ENCODE results near the gene RHOT2.

RHOT2 gene

GRCh38 chr16:704047-704446 lies 36.1 kb downstream of the RHOT2 start:
- Histone ChIP-seq H3K4me3 (IDR thresholded peaks at IDR 0.05; ENCODE audit: insufficient read depth, low read depth, low read length) (no peak overlapping the region), H3K36me3 (ENCODE audit: insufficient read depth) (no peaks in the 10 kb centered on the region), H3K27ac (no peak overlapping the region), H4K20me1 (ENCODE audit: insufficient read depth) (no peaks in the 10 kb centered on the region), H2AFZ (ENCODE audit: low read depth) (no peak overlapping the region), H3K9ac (no peak overlapping the region), H3K4me2 (no peak overlapping the region), H3K4me1 (ENCODE audit: low read depth, poor library complexity, severe bottlenecking) (no peaks in the 10 kb centered on the region), H3K27me3 (ENCODE audit: insufficient read depth, low read depth) (peaks cover 88% of the 10 kb centered on the region), H3K79me2 (ENCODE audit: insufficient read depth, low read depth) (no peaks in the 10 kb centered on the region)
- no peak for TF ChIP-seq CTCF (conservative IDR thresholded peaks at IDR 0.05; ENCODE audit: low read depth, low read length)

- H3K4me1 ChIP-seq (ENCODE audit: low read depth, poor library complexity, severe bottlenecking) = peaks cover 2% of the 10 kb centered on the region
- no peak overlapping the region for H3K9ac ChIP-seq
- no peak overlapping the region for H3K4me2 ChIP-seq
- peaks cover 88% of the 10 kb centered on the region for H3K27me3 ChIP-seq (ENCODE audit: insufficient read depth, low read depth)
- H2AFZ ChIP-seq (ENCODE audit: low read depth) = no peak overlapping the region
- H3K27ac ChIP-seq = no peak overlapping the region
- H4K20me1 ChIP-seq (ENCODE audit: insufficient read depth) = no peaks in the 10 kb centered on the region
- no peaks in the 10 kb centered on the region for H3K36me3 ChIP-seq (ENCODE audit: insufficient read depth)
- H3K79me2 ChIP-seq (ENCODE audit: insufficient read depth, low read depth) = no peaks in the 10 kb centered on the region
- H3K4me3 ChIP-seq (IDR thresholded peaks at IDR 0.05; ENCODE audit: insufficient read depth, low read depth, low read length) = no peak overlapping the region
- no peak for TF ChIP-seq CTCF (conservative IDR thresholded peaks at IDR 0.05; ENCODE audit: low read depth, low read length)
Observed at GRCh38 chr16:704552-705380, 36.8 kb downstream of the RHOT2 start.

- no peaks in the 10 kb centered on the region for H4K20me1 ChIP-seq (ENCODE audit: insufficient read depth)
- H3K27me3 ChIP-seq (ENCODE audit: insufficient read depth, low read depth) = peaks cover 88% of the 10 kb centered on the region
- H3K79me2 ChIP-seq (ENCODE audit: insufficient read depth, low read depth) = no peaks in the 10 kb centered on the region
- H3K9ac ChIP-seq = no peak within 1 kb of the TSS
- H3K27ac ChIP-seq = no peak within 1 kb of the TSS
- no peaks in the 10 kb centered on the region for H3K36me3 ChIP-seq (ENCODE audit: insufficient read depth)
- TF ChIP-seq CTCF (conservative IDR thresholded peaks at IDR 0.05; ENCODE audit: low read depth, low read length) = no peak
- no peak within 1 kb of the TSS for H3K4me2 ChIP-seq
- no peak within 1 kb of the TSS for H3K4me3 ChIP-seq (IDR thresholded peaks at IDR 0.05; ENCODE audit: insufficient read depth, low read depth, low read length)
- H2AFZ ChIP-seq (ENCODE audit: low read depth) = no peak within 1 kb of the TSS
- H3K4me1 ChIP-seq (ENCODE audit: low read depth, poor library complexity, severe bottlenecking) = peaks cover 6% of the 10 kb centered on the region
Observed at GRCh38 chr16:705431-706188, 37.7 kb downstream of the RHOT2 start, which contains the start of gene FBXL16. FBXL16 (minus strand) TSS chr16:705801; CDS start chr16:697405, 8,396 bp downstream.

GRCh38 chr16:706189-707061 lies 38.5 kb downstream of the RHOT2 start:
- Histone ChIP-seq H3K36me3 (ENCODE audit: insufficient read depth) (no peaks in the 10 kb centered on the region), H3K4me1 (ENCODE audit: low read depth, poor library complexity, severe bottlenecking) (peaks cover 14% of the 10 kb centered on the region), H3K4me3 (IDR thresholded peaks at IDR 0.05; ENCODE audit: insufficient read depth, low read depth, low read length) (no peak overlapping the region), H3K27me3 (ENCODE audit: insufficient read depth, low read depth) (peaks cover 88% of the 10 kb centered on the region), H4K20me1 (ENCODE audit: insufficient read depth) (no peaks in the 10 kb centered on the region), H3K27ac (no peak overlapping the region), H3K79me2 (ENCODE audit: insufficient read depth, low read depth) (no peaks in the 10 kb centered on the region), H2AFZ (ENCODE audit: low read depth) (no peak overlapping the region), H3K4me2 (no peak overlapping the region), H3K9ac (no peak overlapping the region)
- TF ChIP-seq CTCF (conservative IDR thresholded peaks at IDR 0.05; ENCODE audit: low read depth, low read length) = no peak

All from KMS-11 (cell line).